ENCODE results near the gene ATXN1. TPM values are rescaled to one million over a fixed set of nuclear protein-coding genes. Genes with fewer than 3 reads are reported as not detected.
A peak's percentile ranks its signal among the peaks of the same experiment; 100 is the strongest.

The ATXN1 gene
- total and polyA plus RNA-seq, 2 experiments from 2014 or later = 4.8 to 9.1 TPM

DNA sequence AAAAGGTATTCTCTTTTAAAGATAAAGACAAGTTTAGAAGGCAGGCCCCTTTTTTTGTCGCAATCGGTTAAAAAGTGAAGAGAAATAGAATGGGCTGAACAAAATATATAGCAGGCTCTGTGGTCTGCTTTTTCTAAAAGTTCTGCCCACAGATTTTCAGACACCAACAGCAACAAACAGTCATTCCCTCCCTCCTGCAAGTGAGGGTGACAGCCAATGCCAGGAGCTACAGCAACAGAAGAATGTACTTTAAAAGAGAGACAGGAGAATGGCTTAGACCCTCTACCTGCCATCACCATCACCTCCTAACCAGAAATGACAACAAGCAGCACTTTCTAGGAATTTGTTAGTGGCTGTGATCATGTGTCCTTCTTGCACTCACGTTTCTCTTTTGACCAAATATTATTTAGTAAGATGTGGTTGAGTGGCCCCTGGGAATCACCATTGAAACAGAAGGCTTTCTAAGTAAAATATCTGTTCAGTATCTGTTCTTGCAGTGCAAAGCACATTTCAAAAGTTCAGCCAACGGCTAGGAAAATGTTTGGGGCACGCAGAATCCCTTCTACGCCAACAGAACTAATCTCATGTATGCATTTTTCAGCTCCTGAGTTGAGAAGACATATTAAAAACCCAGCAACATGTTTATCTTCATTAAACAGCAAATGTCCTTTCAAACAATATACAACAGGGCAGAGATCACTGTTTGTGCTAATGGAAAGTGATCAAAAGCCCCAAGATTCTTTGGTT lies 248.5 kb downstream of the ATXN1 start:
- Mint-ChIP-seq H3K36me3 (ENCODE audit: low read depth) (no peaks in the 10 kb centered on the region), H3K9me3 (no peaks in the 10 kb centered on the region), H3K4me1 (peaks cover 29% of the 10 kb centered on the region), H3K27me3 (ENCODE audit: insufficient read depth, low read depth, poor library complexity) (peaks cover 3% of the 10 kb centered on the region), H3K27ac (no peak overlapping the region), H3K4me3 (no peak overlapping the region)
- H3K36me3 ChIP-seq (ENCODE audit: insufficient read depth) = no peaks in the 10 kb centered on the region
- H3K79me2 ChIP-seq (replicated peaks; ENCODE audit: insufficient read depth) = no peaks in the 10 kb centered on the region
- no peak overlapping the region for H2AFZ ChIP-seq
- H3K27me3 ChIP-seq (ENCODE audit: insufficient read depth) = no peaks in the 10 kb centered on the region
- H3K4me1 ChIP-seq (ENCODE audit: insufficient read depth) = peaks cover 30% of the 10 kb centered on the region
- H3K4me3 ChIP-seq = no peak overlapping the region
- H3K27ac ChIP-seq (ENCODE audit: low read depth) = no peak overlapping the region
- 0 out of 2 replicates have a peak overlapping the region, but pooled peaks have one; percentile 24 for H3K4me2 ChIP-seq
- no peak for TF ChIP-seq NANOG (IDR thresholded peaks at IDR 0.05; ENCODE audit: borderline replicate concordance)
- TF ChIP-seq, protein P1, sequence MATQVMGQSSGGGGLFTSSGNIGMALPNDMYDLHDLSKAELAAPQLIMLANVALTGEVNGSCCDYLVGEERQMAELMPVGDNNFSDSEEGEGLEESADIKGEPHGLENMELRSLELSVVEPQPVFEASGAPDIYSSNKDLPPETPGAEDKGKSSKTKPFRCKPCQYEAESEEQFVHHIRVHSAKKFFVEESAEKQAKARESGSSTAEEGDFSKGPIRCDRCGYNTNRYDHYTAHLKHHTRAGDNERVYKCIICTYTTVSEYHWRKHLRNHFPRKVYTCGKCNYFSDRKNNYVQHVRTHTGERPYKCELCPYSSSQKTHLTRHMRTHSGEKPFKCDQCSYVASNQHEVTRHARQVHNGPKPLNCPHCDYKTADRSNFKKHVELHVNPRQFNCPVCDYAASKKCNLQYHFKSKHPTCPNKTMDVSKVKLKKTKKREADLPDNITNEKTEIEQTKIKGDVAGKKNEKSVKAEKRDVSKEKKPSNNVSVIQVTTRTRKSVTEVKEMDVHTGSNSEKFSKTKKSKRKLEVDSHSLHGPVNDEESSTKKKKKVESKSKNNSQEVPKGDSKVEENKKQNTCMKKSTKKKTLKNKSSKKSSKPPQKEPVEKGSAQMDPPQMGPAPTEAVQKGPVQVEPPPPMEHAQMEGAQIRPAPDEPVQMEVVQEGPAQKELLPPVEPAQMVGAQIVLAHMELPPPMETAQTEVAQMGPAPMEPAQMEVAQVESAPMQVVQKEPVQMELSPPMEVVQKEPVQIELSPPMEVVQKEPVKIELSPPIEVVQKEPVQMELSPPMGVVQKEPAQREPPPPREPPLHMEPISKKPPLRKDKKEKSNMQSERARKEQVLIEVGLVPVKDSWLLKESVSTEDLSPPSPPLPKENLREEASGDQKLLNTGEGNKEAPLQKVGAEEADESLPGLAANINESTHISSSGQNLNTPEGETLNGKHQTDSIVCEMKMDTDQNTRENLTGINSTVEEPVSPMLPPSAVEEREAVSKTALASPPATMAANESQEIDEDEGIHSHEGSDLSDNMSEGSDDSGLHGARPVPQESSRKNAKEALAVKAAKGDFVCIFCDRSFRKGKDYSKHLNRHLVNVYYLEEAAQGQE (IDR thresholded peaks at IDR 0.05; ENCODE audit: unreplicated experiment) = no peak
- TF ChIP-seq POLR2AphosphoS5 (IDR thresholded peaks at IDR 0.05; ENCODE audit: low read depth) = no peak
- no peak for TF ChIP-seq ZNF114 (CRISPR knock-in tag; IDR thresholded peaks at IDR 0.05)
- no peak for TF ChIP-seq STAT1 (IDR thresholded peaks at IDR 0.05; ENCODE audit: unreplicated experiment)
- TF ChIP-seq EZH2 (IDR thresholded peaks at IDR 0.05; ENCODE audit: low read depth, unreplicated experiment) = no peak
- TF ChIP-seq JUNB (IDR thresholded peaks at IDR 0.05; ENCODE audit: unreplicated experiment) = no peak
- TF ChIP-seq, protein P2, sequence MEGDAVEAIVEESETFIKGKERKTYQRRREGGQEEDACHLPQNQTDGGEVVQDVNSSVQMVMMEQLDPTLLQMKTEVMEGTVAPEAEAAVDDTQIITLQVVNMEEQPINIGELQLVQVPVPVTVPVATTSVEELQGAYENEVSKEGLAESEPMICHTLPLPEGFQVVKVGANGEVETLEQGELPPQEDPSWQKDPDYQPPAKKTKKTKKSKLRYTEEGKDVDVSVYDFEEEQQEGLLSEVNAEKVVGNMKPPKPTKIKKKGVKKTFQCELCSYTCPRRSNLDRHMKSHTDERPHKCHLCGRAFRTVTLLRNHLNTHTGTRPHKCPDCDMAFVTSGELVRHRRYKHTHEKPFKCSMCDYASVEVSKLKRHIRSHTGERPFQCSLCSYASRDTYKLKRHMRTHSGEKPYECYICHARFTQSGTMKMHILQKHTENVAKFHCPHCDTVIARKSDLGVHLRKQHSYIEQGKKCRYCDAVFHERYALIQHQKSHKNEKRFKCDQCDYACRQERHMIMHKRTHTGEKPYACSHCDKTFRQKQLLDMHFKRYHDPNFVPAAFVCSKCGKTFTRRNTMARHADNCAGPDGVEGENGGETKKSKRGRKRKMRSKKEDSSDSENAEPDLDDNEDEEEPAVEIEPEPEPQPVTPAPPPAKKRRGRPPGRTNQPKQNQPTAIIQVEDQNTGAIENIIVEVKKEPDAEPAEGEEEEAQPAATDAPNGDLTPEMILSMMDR (conservative IDR thresholded peaks at IDR 0.05; ENCODE audit: low read depth in 2 of 2) = no peak
- TF ChIP-seq ZNF331 (CRISPR knock-in tag; IDR thresholded peaks at IDR 0.05; ENCODE audit: low read depth) = no peak
- TF ChIP-seq, protein P3, sequence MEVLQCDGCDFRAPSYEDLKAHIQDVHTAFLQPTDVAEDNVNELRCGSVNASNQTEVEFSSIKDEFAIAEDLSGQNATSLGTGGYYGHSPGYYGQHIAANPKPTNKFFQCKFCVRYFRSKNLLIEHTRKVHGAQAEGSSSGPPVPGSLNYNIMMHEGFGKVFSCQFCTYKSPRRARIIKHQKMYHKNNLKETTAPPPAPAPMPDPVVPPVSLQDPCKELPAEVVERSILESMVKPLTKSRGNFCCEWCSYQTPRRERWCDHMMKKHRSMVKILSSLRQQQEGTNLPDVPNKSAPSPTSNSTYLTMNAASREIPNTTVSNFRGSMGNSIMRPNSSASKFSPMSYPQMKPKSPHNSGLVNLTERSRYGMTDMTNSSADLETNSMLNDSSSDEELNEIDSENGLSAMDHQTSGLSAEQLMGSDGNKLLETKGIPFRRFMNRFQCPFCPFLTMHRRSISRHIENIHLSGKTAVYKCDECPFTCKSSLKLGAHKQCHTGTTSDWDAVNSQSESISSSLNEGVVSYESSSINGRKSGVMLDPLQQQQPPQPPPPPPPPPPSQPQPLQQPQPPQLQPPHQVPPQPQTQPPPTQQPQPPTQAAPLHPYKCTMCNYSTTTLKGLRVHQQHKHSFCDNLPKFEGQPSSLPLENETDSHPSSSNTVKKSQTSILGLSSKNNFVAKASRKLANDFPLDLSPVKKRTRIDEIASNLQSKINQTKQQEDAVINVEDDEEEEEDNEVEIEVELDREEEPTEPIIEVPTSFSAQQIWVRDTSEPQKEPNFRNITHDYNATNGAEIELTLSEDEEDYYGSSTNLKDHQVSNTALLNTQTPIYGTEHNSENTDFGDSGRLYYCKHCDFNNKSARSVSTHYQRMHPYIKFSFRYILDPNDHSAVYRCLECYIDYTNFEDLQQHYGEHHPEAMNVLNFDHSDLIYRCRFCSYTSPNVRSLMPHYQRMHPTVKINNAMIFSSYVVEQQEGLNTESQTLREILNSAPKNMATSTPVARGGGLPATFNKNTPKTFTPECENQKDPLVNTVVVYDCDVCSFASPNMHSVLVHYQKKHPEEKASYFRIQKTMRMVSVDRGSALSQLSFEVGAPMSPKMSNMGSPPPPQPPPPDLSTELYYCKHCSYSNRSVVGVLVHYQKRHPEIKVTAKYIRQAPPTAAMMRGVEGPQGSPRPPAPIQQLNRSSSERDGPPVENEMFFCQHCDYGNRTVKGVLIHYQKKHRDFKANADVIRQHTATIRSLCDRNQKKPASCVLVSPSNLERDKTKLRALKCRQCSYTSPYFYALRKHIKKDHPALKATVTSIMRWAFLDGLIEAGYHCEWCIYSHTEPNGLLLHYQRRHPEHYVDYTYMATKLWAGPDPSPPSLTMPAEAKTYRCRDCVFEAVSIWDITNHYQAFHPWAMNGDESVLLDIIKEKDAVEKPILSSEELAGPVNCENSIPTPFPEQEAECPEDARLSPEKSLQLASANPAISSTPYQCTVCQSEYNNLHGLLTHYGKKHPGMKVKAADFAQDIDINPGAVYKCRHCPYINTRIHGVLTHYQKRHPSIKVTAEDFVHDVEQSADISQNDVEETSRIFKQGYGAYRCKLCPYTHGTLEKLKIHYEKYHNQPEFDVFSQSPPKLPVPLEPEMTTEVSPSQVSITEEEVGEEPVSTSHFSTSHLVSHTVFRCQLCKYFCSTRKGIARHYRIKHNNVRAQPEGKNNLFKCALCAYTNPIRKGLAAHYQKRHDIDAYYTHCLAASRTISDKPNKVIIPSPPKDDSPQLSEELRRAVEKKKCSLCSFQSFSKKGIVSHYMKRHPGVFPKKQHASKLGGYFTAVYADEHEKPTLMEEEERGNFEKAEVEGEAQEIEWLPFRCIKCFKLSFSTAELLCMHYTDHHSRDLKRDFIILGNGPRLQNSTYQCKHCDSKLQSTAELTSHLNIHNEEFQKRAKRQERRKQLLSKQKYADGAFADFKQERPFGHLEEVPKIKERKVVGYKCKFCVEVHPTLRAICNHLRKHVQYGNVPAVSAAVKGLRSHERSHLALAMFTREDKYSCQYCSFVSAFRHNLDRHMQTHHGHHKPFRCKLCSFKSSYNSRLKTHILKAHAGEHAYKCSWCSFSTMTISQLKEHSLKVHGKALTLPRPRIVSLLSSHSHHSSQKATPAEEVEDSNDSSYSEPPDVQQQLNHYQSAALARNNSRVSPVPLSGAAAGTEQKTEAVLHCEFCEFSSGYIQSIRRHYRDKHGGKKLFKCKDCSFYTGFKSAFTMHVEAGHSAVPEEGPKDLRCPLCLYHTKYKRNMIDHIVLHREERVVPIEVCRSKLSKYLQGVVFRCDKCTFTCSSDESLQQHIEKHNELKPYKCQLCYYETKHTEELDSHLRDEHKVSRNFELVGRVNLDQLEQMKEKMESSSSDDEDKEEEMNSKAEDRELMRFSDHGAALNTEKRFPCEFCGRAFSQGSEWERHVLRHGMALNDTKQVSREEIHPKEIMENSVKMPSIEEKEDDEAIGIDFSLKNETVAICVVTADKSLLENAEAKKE (CRISPR knock-in tag; IDR thresholded peaks at IDR 0.05) = no peak
- TF ChIP-seq, protein P4, sequence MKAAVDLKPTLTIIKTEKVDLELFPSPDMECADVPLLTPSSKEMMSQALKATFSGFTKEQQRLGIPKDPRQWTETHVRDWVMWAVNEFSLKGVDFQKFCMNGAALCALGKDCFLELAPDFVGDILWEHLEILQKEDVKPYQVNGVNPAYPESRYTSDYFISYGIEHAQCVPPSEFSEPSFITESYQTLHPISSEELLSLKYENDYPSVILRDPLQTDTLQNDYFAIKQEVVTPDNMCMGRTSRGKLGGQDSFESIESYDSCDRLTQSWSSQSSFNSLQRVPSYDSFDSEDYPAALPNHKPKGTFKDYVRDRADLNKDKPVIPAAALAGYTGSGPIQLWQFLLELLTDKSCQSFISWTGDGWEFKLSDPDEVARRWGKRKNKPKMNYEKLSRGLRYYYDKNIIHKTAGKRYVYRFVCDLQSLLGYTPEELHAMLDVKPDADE (IDR thresholded peaks at IDR 0.05) = no peak
- TF ChIP-seq EZH2phosphoT487 (IDR thresholded peaks at IDR 0.05; ENCODE audit: unreplicated experiment) = no peak
- TF ChIP-seq CREB1 (CRISPR knock-in tag; IDR thresholded peaks at IDR 0.05; ENCODE audit: low read depth) = no peak
- ATAC-seq = no peak
- DNase-seq (ENCODE audit: low spot score) = no peak
- no peaks in the 10 kb centered on the region for H4K20me1 ChIP-seq (replicated peaks; ENCODE audit: insufficient read depth)
- no peaks in the 10 kb centered on the region for H3K9me2 ChIP-seq (ENCODE audit: insufficient read depth)
- H3F3A ChIP-seq (replicated peaks; ENCODE audit: low read depth) = no peaks in the 10 kb centered on the region

Measured in GM23338 (cell line).